ENCODE data around the gene NUCB1. TPM values are rescaled to one million over a fixed set of nuclear protein-coding genes. Genes with fewer than 3 reads are reported as not detected.

The NUCB1 gene
- total and polyA plus RNA-seq, 9 of the 15 experiments (the other 6 are each of a cell fraction or from before 2014, with no cell fraction given), result 3.1 to 153 (median 71.7) TPM

GRCh38 chr19:48965806-48966540, 65.9 kb downstream of the NUCB1 start (continued):
- peak; percentile 83 for TF ChIP-seq MAX (CRISPR knock-in tag; IDR thresholded peaks at IDR 0.05)
- 0 out of 2 replicates have a peak, but pooled peaks have one; percentile 0 for TF ChIP-seq PTBP1 (IDR thresholded peaks at IDR 0.05; ENCODE audit: low read depth, low read length)
- TF ChIP-seq HMBOX1 (IDR thresholded peaks at IDR 0.05), result no peak
- no peak for TF ChIP-seq RBM15 (IDR thresholded peaks at IDR 0.05; ENCODE audit: insufficient read depth, low read length)
- peak; percentile 75; the same call in 1 of the 2 replicates for TF ChIP-seq ZNF511 (CRISPR knock-in tag; IDR thresholded peaks at IDR 0.05)
- TF ChIP-seq ATF6 (CRISPR knock-in tag; IDR thresholded peaks at IDR 0.05), result no peak
- no peak for TF ChIP-seq ZNF780A (CRISPR knock-in tag; IDR thresholded peaks at IDR 0.05)
- no peak for TF ChIP-seq MXD1 (CRISPR knock-in tag; IDR thresholded peaks at IDR 0.05; ENCODE audit: borderline replicate concordance, poor library complexity, severe bottlenecking)
- no peak for TF ChIP-seq XRCC5 (IDR thresholded peaks at IDR 0.05; ENCODE audit: low read depth, low read length)
- peak; percentile 33 for TF ChIP-seq RBM39 (optimal IDR thresholded peaks at IDR 0.05; ENCODE audit: low read depth, low read length)
- peak; percentile 6; the same call in 1 of the 2 replicates for TF ChIP-seq MXI1 (IDR thresholded peaks at IDR 0.05; ENCODE audit: low read depth, low read length)
- peak; percentile 43 for TF ChIP-seq KDM5B (IDR thresholded peaks at IDR 0.05; ENCODE audit: insufficient replicate concordance, low read depth, low read length)
- no peak for TF ChIP-seq EZH2 (IDR thresholded peaks at IDR 0.05; ENCODE audit: borderline replicate concordance, low read depth, low read length)
- no peak for TF ChIP-seq RBM14 (IDR thresholded peaks at IDR 0.05; ENCODE audit: borderline replicate concordance, insufficient read depth, low read depth, low read length)
- TF ChIP-seq POLR2G (IDR thresholded peaks at IDR 0.05; ENCODE audit: low read depth, low read length), result peak; percentile 82
- TF ChIP-seq ZC3H11A (IDR thresholded peaks at IDR 0.05; ENCODE audit: low read depth, low read length), result no peak
- TF ChIP-seq RFX5 (IDR thresholded peaks at IDR 0.05; ENCODE audit: low read depth, low read length), result no peak
- peak; percentile 31 for TF ChIP-seq ZC3H4 (CRISPR knock-in tag; IDR thresholded peaks at IDR 0.05; ENCODE audit: borderline replicate concordance)
- TF ChIP-seq MECOM (CRISPR knock-in tag; IDR thresholded peaks at IDR 0.05), result no peak
- no peak for TF ChIP-seq ZNF707 (CRISPR knock-in tag; conservative IDR thresholded peaks at IDR 0.05)
- no peak for TF ChIP-seq SREBF2 (CRISPR knock-in tag; IDR thresholded peaks at IDR 0.05)
- no peak for TF ChIP-seq ZBTB43 (CRISPR knock-in tag; IDR thresholded peaks at IDR 0.05)
